NCI-H1105 treated with DMSO at 0.1 percent for 48 hours (cell line): ENCODE results near the gene PDGFA.
"Not testable (repeated sequence)": the region's sequence is repeated elsewhere in the genome, so short reads cannot be mapped to it uniquely, and the experiment has no call there.

Experiments
- DNase-seq: peaks from one replicate; lab custom pipeline; 2025; lab: John Stamatoyannopoulos, UW

The PDGFA gene

GRCh38 chr7:552151-552867, 32.7 kb upstream of the PDGFA start:
- not testable (repeated sequence) for DNase-seq

GRCh38 chr7:551615-551970, 31.9 kb upstream of the PDGFA start:
- DNase-seq = not testable (repeated sequence)

- no peak for DNase-seq
Observed at GRCh38 chr7:550881-551614, 31.4 kb upstream of the PDGFA start.

- DNase-seq = no peak
Observed at GRCh38 chr7:549891-550625, 30.4 kb upstream of the PDGFA start.

GRCh38 chr7:549066-549890, 29.6 kb upstream of the PDGFA start:
- no peak for DNase-seq

- DNase-seq = no peak
Observed at GRCh38 chr7:548401-548800, 28.8 kb upstream of the PDGFA start.

GRCh38 chr7:545470-545869, 25.8 kb upstream of the PDGFA start:
- no peak for DNase-seq

GRCh38 chr7:544338-545221, 24.9 kb upstream of the PDGFA start:
- no peak for DNase-seq

GRCh38 chr7:543501-544337, 24.1 kb upstream of the PDGFA start:
- no peak for DNase-seq

- no peak for DNase-seq
Observed at GRCh38 chr7:542713-543500, 23.3 kb upstream of the PDGFA start.

- DNase-seq = no peak
Observed at GRCh38 chr7:542131-542712, 22.6 kb upstream of the PDGFA start.

- no peak for DNase-seq
Observed at GRCh38 chr7:541661-542060, 22.0 kb upstream of the PDGFA start.

GRCh38 chr7:540997-541396, 21.4 kb upstream of the PDGFA start:
- DNase-seq = no peak

- DNase-seq = no peak
Observed at GRCh38 chr7:540579-540978, 20.9 kb upstream of the PDGFA start.

- no peak for DNase-seq
Observed at GRCh38 chr7:539731-540411, 20.2 kb upstream of the PDGFA start.

GRCh38 chr7:538764-539685, 19.4 kb upstream of the PDGFA start:
- DNase-seq = no peak

- no peak for DNase-seq
Observed at GRCh38 chr7:537911-538634, 18.4 kb upstream of the PDGFA start.
